HG02610 (cell line): Measurements from ENCODE around the gene APLP1.
"Not testable (repeated sequence)": the region's sequence is repeated elsewhere in the genome, so short reads cannot be mapped to it uniquely, and the experiment has no call there.

Source experiments
- ATAC-seq: cut with Tn5 transposase; IDR thresholded peaks from one replicate; pipeline ENCODE4 v1.9.1; 2021; ENCODE audit warnings: mild to moderate bottlenecking, moderate library complexity; ENCODE audit not compliant: unreplicated experiment

Gene APLP1

DNA sequence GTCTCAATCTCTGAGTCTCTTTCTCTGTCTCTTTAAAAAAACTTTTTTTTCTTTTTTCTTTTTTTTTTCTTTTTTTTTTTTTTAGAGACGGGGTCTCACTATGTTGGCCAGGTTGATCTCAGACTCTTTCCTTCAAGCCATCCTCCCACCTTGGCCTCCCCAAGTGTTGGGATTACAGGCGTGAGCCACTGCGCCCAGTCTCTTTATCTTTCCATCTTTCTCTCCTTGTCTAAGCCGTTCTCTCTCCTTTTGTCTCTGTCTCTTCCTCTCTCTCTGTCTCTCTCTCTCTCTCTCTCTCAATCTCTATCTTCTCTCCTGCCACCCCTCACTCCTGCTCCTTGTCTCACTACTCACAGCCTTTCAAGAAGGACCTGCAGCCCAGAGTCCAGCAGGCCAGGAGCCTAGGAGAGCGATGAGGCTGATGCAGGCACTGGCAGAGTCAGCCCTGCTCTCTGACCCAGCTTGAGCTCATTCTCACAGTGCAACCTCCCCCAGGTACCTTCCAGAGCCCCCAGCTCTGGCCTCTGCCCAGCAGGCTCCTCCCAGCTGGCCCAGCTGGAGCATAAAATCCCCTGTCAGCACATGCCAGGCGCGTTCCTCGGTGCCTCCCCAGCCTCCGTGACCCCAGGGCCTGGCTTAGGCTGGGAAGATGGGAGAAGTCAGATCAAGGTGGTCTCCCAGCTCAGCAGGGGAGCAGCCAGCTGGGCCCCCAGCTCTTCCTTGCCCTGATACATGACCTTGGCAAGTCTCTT lies 16.2 kb upstream of the APLP1 start, which contains the start of gene NPHS1:
Gene NPHS1, minus strand, starts transcription at position 476 of the 752 bp plus-strand sequence. CDS start 667 bp downstream, outside the sequence.
- ATAC-seq, result no peak

DNA sequence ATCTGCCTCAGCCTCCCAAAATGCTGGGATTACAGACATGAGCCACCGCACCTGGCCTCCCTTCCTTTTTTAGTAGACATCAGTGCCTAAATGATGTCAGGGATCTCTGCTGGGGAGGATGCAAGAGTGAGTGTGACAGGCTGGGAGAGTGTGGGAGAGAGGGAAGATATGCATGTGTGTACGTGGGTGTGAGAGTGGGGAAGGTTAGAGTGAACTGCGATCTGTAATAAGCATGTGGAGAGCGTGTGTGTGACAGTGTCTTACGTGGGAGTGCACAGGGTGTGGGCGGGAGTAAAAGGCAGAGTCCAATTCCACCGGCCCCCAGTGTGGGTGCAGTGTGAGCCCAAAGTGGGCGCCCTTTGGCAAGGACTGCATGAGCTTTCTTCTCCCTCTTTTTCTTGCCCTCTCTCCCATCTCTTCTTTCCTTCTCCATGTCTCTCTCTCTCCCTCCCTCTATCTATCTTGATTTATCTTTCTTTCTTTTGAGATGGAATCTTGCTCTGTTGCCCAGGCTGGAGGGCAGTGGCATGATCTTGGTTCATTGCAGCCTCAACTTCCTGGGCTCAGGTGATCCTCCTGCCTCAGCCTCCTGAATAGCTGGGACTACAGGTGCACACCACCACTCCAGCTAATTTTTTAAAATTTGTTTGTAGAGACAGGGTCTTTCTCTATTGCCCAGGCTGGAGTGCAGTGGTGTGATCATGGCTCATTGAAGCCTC lies 15.2 kb upstream of the APLP1 start:
- no peak for ATAC-seq

DNA sequence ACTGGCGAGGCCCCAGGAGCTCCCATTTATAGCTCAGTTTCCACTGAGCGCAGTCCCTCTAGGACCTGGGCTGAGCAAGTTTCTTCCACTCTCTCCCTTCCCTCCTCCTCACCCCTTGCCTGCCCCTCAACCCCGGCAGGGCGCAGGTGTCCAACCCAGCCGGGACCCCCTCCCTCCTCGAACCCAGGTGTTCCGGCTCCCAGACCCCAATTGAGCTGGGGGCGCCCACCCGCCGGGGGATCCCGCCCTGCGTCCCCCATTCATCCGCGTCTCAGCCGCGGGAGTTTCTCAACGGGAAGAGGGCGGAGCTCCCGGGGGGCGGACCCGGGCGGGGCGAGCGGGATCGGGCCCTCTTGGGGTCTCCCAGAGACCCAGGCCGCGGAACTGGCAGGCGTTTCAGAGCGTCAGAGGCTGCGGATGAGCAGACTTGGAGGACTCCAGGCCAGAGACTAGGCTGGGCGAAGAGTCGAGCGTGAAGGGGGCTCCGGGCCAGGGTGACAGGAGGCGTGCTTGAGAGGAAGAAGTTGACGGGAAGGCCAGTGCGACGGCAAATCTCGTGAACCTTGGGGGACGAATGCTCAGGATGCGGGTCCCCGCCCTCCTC lies 11.7 kb upstream of the APLP1 start, which contains the start of gene KIRREL2:
Gene KIRREL2, plus strand, starts transcription at position 366 of the 604 bp plus-strand sequence. Its CDS starts 209 bp downstream, at position 575.
- no peak for ATAC-seq

DNA sequence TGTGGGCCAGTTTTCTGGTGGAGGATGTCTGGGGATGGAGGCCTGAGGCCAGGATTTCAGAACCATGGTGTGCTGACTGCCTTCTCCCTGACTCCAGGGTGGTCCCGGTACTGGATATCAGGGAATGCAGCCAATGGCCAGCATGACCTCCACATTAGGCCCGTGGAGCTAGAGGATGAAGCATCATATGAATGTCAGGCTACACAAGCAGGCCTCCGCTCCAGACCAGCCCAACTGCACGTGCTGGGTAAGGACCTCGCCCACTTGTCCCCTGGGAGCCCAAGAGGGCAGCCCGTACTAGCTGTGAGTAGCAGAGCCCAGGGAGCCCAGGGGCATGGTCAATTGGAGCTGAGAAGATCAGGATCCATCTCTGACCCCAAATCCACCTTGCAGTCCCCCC lies 10.1 kb upstream of the APLP1 start:
- no peak for ATAC-seq

GRCh38 chr19:35859414-35859813 lies 9.0 kb upstream of the APLP1 start:
- ATAC-seq, result no peak

- no peak for ATAC-seq
Measured at GRCh38 chr19:35860436-35860817, 7.9 kb upstream of the APLP1 start.

- no peak for ATAC-seq
Measured at GRCh38 chr19:35860818-35861639, 7.3 kb upstream of the APLP1 start.

GRCh38 chr19:35861640-35862160 lies 6.7 kb upstream of the APLP1 start:
- ATAC-seq, result no peak

DNA sequence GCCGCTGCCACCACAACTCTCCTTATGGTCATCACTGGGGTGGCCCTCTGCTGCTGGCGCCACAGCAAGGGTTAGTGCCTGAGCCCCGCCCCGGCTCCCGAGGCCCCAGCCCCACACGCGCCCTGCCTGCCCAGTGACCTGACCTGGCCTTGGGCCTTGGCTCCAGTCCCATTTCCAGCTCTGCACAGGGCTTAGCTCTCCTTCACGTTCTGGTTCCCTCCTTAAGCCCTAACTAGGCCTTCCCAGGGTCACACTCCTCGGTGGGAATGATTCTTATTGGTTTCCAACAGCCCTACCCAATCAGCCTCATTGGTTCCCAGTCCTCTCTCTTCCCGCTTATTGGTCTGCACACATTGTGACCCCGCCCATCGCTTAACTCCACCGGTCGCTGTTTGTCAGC lies 5.8 kb upstream of the APLP1 start:
- no peak for ATAC-seq

GRCh38 chr19:35863018-35863417 lies 5.4 kb upstream of the APLP1 start:
- ATAC-seq, result no peak

- ATAC-seq, result no peak
Measured at GRCh38 chr19:35868823-35869326, 501 bp downstream of the APLP1 start.

DNA sequence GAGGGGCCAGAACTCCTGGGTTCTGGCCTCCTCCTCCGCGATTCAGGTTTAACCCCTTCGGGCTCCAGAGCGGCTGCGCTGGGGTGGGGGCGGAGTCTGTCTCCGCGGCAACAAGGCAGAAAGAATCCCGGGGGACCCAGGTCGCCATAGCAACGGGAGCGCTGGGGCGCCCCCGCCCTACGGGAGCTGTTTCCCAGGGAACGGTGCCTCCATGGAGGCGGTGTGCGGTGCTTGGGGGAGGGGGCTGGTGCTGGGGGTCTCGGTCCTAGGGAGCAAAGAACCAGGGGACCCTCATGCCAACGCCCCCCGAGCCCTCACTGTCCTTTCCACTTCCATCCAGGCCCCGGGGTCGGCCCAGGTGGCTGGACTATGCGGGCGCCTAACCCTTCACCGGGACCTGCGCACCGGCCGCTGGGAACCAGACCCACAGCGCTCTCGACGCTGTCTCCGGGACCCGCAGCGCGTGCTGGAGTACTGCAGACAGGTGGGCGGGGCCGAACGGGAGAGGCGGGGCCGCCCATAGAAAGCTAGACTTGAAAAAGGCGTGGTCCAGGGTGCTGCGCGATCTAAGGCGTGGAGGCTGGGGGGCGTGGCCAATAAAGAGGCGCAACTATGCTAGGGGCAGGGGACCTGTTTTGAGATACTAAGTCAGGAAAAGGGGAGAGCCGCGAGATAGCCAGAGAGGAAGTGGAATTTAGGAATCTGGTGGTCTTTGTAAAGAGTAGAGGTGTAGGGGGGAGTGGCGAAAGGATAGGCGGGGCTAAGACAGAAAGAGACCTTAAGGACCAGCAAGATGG lies 1.2 kb downstream of the APLP1 start:
- no peak for ATAC-seq

DNA sequence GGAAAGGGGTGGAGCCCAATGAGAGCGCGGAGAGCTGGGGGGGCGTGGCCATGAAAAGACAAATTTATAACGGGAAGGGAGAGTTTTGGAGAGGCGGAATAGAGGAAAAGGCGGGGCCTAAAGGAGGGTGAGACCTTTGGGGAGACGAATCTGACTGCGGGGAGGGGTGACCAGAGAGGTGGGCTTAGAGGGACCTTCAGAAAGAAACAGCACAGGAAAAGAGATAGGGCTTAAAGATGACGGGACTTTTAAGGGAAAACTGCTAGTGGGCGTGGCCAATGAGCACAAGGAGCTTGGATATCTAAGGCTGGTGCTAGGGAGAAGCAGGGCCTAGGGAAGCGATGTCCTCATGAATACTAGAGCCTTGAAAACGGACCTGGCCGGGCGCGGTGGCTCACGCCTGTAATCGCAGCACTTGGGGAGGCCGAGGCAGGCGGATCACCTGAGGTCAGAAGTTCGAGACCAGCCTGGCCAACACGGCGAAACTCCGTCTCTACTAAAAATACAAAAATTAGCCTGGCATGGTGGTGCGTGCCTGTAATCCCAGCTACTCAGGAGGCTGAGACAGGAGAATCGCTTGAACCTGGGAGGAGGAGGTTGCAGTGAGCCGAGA lies 1.9 kb downstream of the APLP1 start:
- ATAC-seq, result not testable (repeated sequence)

DNA sequence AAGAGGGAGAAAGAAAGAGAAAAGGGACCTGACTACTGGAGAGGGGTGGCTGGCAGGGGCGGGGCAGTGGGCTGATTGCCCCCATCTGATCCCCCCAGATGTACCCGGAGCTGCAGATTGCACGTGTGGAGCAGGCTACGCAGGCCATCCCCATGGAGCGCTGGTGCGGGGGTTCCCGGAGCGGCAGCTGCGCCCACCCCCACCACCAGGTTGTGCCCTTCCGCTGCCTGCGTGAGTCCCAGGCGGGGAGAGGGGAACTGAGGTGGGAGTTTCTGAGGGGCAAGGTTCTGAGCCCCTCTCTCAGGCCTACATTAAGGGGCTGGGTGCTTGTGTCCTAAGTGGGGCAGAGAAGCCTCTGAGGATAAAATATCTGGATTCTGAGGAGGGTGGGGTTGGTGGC lies 2.4 kb downstream of the APLP1 start:
- no peak for ATAC-seq

GRCh38 chr19:35871611-35872010 lies 3.2 kb downstream of the APLP1 start:
- ATAC-seq, result no peak

DNA sequence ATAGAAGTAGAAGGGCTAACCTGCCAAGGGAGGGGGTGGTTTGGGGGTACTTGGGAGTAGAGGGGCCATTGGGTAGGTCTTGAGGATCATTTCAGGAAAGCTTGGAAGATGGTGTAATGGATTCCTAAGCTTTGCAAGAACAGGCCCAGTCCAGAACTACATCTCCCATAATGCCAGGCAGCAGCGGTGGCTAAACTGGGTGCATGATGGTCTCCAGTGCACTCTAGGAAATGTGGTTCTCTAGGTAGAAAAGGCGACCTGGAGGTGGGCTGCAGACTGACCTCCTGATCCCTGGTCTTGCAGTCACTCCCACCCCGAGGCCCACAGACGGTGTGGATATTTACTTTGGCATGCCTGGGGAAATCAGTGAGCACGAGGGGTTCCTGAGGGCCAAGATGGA lies 3.8 kb downstream of the APLP1 start:
- ATAC-seq, result no peak

- ATAC-seq, result no peak
Measured at GRCh38 chr19:35874392-35874930, 6.1 kb downstream of the APLP1 start.

DNA sequence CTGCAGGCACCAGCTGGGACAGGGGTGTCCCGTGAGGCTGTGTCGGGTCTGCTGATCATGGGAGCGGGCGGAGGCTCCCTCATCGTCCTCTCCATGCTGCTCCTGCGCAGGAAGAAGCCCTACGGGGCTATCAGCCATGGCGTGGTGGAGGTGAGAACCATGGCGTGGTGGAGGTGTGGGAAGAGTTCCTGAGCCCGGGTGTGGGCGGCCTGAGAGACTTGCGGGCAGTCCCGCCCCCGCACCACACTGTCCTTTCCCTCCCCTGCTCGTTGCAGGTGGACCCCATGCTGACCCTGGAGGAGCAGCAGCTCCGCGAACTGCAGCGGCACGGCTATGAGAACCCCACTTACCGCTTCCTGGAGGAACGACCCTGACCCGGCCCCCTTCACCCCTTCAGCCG lies 10.7 kb downstream of the APLP1 start:
- no peak for ATAC-seq

DNA sequence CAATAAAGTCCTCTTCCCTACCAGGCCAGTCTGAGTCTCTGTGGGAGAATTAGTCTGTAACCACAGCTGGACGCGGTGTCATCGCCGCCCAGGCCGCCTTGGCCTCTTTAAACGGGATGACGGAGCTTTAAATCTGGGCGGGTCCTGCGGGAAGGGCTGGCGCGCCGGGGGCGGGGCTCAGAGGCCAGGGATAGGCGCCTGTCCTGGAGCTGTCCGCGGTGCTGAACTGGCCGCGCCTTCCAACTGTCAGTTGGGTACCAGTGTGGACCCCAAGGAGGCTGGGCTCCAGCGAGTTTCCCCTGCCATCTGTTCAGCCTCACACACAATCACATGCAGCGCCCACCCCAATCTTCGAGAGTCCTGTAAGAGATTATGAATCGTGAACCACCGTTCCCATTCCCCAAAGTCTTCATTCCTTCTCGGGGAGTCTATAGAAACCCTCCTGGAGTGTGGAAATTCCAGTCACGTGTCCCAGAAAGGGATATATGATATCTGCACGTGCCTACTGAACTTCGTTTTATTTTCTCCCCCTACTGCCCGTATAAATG lies 11.5 kb downstream of the APLP1 start:
- peak; percentile 36 for ATAC-seq
